Mucosa of stomach (tissue), 1 donor: ENCODE results near the gene SMTNL1.

Experiments used
- H3K27me3 ChIP-seq: one replicate; pipeline ENCODE4 v1.7.0; 2013; ENCODE audit warnings: mild to moderate bottlenecking, low read length; ENCODE audit not compliant: control insufficient read depth, insufficient read depth
- H3K36me3 ChIP-seq: one replicate; pipeline ENCODE4 v1.7.0; 2013; ENCODE audit warnings: low read length; ENCODE audit not compliant: control insufficient read depth, insufficient read depth
- H3K4me1 ChIP-seq: one replicate; pipeline ENCODE4 v1.7.0; 2013; ENCODE audit warnings: mild to moderate bottlenecking, low read length; ENCODE audit not compliant: control insufficient read depth, insufficient read depth
- H3K4me3 ChIP-seq: one replicate; pipeline ENCODE4 v1.7.0; 2013; ENCODE audit warnings: low read length
- H3K9ac ChIP-seq: one replicate; pipeline ENCODE4 v1.7.0; 2013; ENCODE audit warnings: mild to moderate bottlenecking, low read length, moderate library complexity
- H3K9me3 ChIP-seq: one replicate; pipeline ENCODE4 v1.7.0; 2013; ENCODE audit warnings: mild to moderate bottlenecking, low read length, moderate library complexity; ENCODE audit not compliant: control insufficient read depth
- donor health status: Pancreatic carcinoma.

Gene SMTNL1

DNA sequence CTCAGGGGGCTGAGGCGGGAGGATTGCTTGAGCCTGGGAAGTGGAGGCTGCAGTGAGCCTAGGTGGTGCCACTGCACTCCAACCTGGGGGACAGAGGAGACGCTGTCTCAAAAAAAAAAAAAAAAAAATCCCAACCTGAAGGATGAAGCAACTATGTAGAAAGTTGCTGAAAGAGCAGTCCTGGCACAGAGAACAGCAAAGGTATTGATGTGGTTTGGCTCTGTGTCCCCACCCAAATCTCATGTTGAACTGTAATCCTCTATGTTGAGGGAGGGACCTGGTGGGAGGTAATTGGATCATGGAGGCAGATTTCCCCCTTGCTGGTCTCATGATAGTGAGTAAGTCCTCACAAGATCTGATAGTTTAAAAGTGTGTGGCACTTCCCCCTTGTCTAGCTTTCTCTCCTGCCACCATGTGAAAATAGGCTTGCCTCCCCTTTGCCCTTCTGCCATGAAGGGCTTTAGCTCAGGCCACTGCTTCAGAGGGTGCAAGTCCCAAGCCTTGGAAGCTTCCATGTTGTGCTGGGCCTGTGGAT is 49.4 kb downstream of the SMTNL1 start:
- H3K4me1 ChIP-seq: no peaks in the 10 kb centered on the region
- no peaks in the 10 kb centered on the region for H3K9me3 ChIP-seq
- no peak overlapping the region for H3K4me3 ChIP-seq
- H3K9ac ChIP-seq: no peak overlapping the region
- H3K27me3 ChIP-seq: no peaks in the 10 kb centered on the region
- H3K36me3 ChIP-seq: no peaks in the 10 kb centered on the region

DNA sequence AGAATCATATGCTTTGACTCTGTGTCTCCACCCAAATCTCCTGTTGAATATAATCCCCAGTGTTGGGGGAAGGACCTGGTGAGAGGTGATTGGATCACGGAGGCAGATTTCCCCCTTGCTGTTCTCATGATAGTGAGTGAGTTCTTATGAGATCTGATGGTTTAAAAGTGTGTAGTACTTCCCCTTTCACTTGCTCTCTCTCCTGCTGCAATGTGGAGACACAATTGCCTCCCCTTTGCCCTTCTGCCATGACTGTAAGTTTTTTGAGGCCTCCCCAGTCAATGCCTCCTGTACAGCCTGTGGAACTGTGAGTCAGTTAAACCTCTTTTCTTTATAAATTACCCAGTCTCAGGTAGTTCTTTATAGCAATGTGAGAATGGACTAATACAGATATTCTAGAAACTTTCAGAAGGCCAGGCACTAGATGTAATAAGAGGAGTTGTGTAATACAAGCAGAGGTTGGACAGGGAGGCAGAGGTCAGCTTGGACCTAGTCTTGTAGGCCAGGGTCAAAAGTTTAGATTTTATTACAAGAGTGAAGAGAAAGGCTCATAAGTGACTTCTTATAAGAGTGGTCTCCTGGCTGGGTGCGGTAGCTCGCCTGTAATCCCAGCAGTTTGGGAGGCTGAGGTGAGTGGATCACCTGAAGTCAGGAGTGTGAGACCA is 50.8 kb downstream of the SMTNL1 start:
- Histone ChIP-seq H3K9ac (no peak overlapping the region), H3K4me1 (no peaks in the 10 kb centered on the region), H3K36me3 (no peaks in the 10 kb centered on the region), H3K27me3 (no peaks in the 10 kb centered on the region), H3K4me3 (no peak overlapping the region), H3K9me3 (no peaks in the 10 kb centered on the region)

DNA sequence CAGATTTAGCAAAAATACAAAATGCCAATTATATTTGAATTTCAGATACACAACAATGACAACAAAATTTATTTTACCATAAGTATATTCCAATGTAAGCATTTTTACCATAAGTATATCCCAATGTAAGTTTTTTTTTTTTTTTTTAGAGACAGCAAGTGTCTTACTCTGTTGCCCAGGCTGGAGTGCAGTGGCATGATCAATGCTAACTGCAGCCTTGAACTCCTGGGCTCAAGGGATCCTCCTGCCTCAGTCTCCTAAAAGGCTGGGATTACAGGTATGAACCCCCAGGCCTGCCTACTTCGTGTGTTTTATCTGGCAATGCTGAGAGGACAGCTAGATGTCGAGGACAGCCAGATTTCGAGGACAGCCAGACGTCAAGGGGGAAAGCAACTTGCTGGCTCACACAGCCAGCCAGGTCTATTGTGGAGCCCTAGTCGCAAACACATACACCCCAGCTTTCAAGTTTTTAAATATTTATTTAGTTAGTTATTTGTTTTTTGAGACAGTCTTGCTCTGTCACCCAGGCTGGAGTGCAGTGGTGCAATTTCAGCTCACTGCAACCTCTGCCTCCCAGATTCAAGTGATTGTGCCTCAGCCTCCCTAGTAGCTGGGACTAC is 59.0 kb downstream of the SMTNL1 start:
- Histone ChIP-seq H3K4me1 (no peaks in the 10 kb centered on the region), H3K27me3 (peaks cover 7% of the 10 kb centered on the region), H3K9ac (no peak overlapping the region), H3K36me3 (no peaks in the 10 kb centered on the region), H3K9me3 (no peaks in the 10 kb centered on the region), H3K4me3 (no peak overlapping the region)

DNA sequence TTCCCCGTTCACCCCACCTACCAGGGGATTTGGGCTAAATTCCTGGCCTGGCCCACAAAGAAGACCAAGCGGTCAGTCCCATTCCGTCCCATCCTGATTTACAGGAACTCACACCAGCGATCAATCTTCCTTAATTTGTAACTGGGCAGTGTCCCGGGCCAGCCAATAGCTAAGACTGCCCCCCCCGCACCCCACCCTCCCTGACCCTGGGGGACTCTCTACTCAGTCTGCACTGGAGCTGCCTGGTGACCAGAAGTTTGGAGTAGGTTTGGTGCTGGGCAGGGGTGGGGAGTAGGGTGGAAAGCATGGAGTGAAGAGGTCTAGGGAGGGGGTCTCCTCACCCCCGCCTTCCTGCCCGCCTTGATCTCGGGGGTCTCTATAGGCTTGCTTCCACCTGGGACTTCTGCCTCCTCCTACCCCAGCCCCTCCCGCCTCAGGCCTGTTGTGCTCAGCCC is 60.1 kb downstream of the SMTNL1 start, which contains the start of gene SERPING1:
TSS of gene SERPING1 (plus strand) at position 225 of the 455 bp plus-strand sequence. CDS start 586 bp downstream, outside the sequence.
- H3K9ac ChIP-seq: peak within 1 kb of the TSS; percentile 50
- no peak within 1 kb of the TSS for H3K4me3 ChIP-seq
- H3K4me1 ChIP-seq: no peaks in the 10 kb centered on the region

DNA sequence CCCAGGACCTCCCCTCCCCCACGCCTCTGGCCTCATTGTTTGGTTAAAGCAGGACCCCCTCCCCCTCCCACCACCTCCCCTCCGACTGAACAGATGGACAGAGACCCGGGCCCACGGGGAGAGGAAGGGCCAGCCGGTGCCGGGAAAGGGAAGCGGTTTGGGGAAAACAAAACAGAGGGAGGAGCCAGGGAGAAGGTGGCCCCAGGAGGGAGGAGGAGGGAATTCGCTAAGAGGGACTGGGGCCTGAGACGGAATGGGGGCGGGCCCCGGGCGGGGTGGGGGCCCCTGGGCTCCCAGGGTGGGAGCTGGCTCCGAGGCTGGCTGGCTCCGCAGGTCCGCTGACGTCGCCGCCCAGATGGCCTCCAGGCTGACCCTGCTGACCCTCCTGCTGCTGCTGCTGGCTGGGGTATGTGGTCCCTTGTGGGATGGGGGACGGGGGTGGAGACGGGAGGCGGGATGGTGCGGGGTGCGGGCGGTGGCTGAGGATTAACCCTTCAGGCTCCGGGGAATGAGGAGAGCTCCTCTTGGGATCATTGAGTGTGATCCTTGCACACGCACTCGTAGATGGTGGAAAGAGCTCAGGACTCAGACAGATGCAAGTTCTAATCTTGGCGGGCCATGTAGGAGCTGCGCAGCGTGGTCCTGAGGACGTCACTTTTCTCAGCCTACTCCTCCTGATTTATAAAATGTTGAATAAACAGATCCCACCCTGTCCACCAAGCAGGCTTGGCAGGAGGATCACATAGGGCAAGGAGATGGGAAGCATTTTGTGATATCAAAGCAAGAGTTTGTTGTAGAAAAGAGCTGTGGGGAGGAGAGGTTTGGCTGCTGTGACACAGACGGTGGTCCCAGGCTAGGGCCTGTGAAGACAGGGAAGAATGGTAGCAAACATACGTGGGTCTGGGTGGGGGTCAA is 60.8 kb downstream of the SMTNL1 start:
- peak overlapping the region; percentile 50 for H3K9ac ChIP-seq
- no peaks in the 10 kb centered on the region for H3K9me3 ChIP-seq
- no peaks in the 10 kb centered on the region for H3K36me3 ChIP-seq
- no peak overlapping the region for H3K4me3 ChIP-seq
- H3K27me3 ChIP-seq: peaks cover 7% of the 10 kb centered on the region
- H3K4me1 ChIP-seq: no peaks in the 10 kb centered on the region

More for the DNA sequence above, 60.1 kb downstream of the SMTNL1 start, which contains the start of gene SERPING1:
- Histone ChIP-seq H3K9me3 (no peaks in the 10 kb centered on the region), H3K36me3 (no peaks in the 10 kb centered on the region), H3K27me3 (peaks cover 7% of the 10 kb centered on the region)

DNA sequence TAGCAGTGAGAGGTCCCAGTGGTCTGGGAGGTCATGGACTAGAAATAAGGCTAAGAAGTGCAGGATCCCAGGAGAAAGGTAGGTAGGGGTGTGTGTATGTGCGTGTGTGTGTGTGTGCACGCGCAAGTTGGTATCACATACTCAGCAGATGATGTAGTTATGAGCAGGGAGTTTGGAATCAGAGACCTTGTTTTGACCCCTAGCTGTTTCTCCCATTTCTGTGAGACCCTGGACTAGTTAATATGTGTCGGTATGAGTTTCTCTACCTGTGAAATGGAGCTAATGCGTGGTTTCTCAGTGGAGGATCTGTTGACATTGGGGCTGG is 61.4 kb downstream of the SMTNL1 start:
- no peaks in the 10 kb centered on the region for H3K36me3 ChIP-seq
- H3K9ac ChIP-seq: no peak overlapping the region
- peaks cover 7% of the 10 kb centered on the region for H3K27me3 ChIP-seq
- H3K4me3 ChIP-seq: no peak overlapping the region
- H3K4me1 ChIP-seq: no peaks in the 10 kb centered on the region
- no peaks in the 10 kb centered on the region for H3K9me3 ChIP-seq

DNA sequence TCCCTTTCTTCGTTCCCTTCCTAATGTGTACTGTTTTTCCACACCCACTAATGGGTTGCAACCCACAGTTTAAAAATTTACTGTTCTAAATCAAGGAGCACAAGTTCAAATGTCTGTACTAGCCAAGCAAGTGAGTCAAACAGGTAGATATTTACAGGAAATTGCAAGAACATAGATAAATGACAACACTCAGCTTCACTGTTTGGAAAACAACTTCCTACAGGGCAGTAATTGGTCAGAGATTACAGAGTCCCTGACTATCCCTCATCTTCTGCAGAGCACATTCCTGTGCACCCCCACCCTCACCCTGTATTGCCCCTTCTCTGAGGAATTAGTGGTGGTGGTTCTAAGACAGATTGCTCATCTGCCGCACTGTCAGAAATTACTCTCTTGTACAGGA is 62.0 kb downstream of the SMTNL1 start:
- Histone ChIP-seq H3K4me1 (no peaks in the 10 kb centered on the region), H3K4me3 (no peak overlapping the region), H3K9ac (no peak overlapping the region), H3K27me3 (peaks cover 7% of the 10 kb centered on the region), H3K9me3 (no peaks in the 10 kb centered on the region), H3K36me3 (no peaks in the 10 kb centered on the region)
